Measurements from ENCODE around the gene MARCHF3. TPM values are rescaled to one million over a fixed set of nuclear protein-coding genes. Genes with fewer than 3 reads are reported as not detected.

Gene MARCHF3
- total RNA-seq, 1 donor from 2014 or later, result 21.9 TPM

- Mint-ChIP-seq H3K27ac (no peak overlapping the region), H3K27me3 (no peaks in the 10 kb centered on the region), H3K36me3 (ENCODE audit: low read depth) (peaks cover 28% of the 10 kb centered on the region), H3K9me3 (no peaks in the 10 kb centered on the region), H3K4me3 (no peak overlapping the region), H3K4me1 (peaks cover 21% of the 10 kb centered on the region)
- intact Hi-C loops (cut with micrococcal nuclease), result no loop called here
- ATAC-seq (ENCODE audit: low read depth) (no peak), DNase-seq (no peak)
- CTCF ChIA-PET, result no interaction called here
- POLR2A ChIA-PET, result no interaction called here
- no peak for TF ChIP-seq CTCF (IDR thresholded peaks at IDR 0.05)
These were observed 110.1 kb downstream of the MARCHF3 start for GRCh38 chr5:126920291-126920690.

- no peak for DNase-seq
- CTCF ChIA-PET, result no interaction called here
- H3K27me3 Mint-ChIP-seq, result no peaks in the 10 kb centered on the region
- POLR2A ChIA-PET, result no interaction called here
- no peak overlapping the region for H3K4me3 Mint-ChIP-seq
- ATAC-seq (ENCODE audit: low read depth), result no peak
- H3K36me3 Mint-ChIP-seq (ENCODE audit: low read depth), result peaks cover 35% of the 10 kb centered on the region
- H3K27ac Mint-ChIP-seq, result no peak overlapping the region
- H3K9me3 Mint-ChIP-seq, result no peaks in the 10 kb centered on the region
- intact Hi-C loops (cut with micrococcal nuclease), result loop anchor here (10.0 kb wide), 1 partner anchor 395 kb away; no protein-coding TSS in a partner anchor
- peaks cover 21% of the 10 kb centered on the region for H3K4me1 Mint-ChIP-seq
- TF ChIP-seq CTCF (IDR thresholded peaks at IDR 0.05), result no peak
These were observed 110.8 kb downstream of the MARCHF3 start for GRCh38 chr5:126919566-126919965.

GRCh38 chr5:126918615-126918957 lies 111.8 kb downstream of the MARCHF3 start:
- no peak overlapping the region for H3K4me3 Mint-ChIP-seq
- DNase-seq (no peak), ATAC-seq (ENCODE audit: low read depth) (no peak)
- no peak overlapping the region for H3K27ac Mint-ChIP-seq
- TF ChIP-seq CTCF (IDR thresholded peaks at IDR 0.05), result no peak
- H3K4me1 Mint-ChIP-seq, result peaks cover 21% of the 10 kb centered on the region
- intact Hi-C loops (cut with micrococcal nuclease), result loop anchor here (10.0 kb wide), 1 partner anchor 396 kb away; no protein-coding TSS in a partner anchor
- ChIA-PET POLR2A (no interaction called here), CTCF (no interaction called here)
- H3K27me3 Mint-ChIP-seq, result no peaks in the 10 kb centered on the region
- no peaks in the 10 kb centered on the region for H3K9me3 Mint-ChIP-seq
- peaks cover 38% of the 10 kb centered on the region for H3K36me3 Mint-ChIP-seq (ENCODE audit: low read depth)

GRCh38 chr5:126917918-126918614 lies 112.3 kb downstream of the MARCHF3 start:
- no peak for ATAC-seq (ENCODE audit: low read depth)
- no peak for DNase-seq
- peaks cover 16% of the 10 kb centered on the region for H3K4me1 Mint-ChIP-seq
- no peak overlapping the region for H3K4me3 Mint-ChIP-seq
- POLR2A ChIA-PET, result interaction anchor here (0.8 kb wide), 1 partner anchor 54 kb away, joined by 7 read pairs; no protein-coding TSS in a partner anchor
- no peak for TF ChIP-seq CTCF (IDR thresholded peaks at IDR 0.05)
- H3K9me3 Mint-ChIP-seq, result no peaks in the 10 kb centered on the region
- CTCF ChIA-PET, result no interaction called here
- H3K27ac Mint-ChIP-seq, result no peak overlapping the region
- no peaks in the 10 kb centered on the region for H3K27me3 Mint-ChIP-seq
- intact Hi-C loops (cut with micrococcal nuclease), result loop anchor here (1.0 to 10.0 kb wide), 2 partner anchors 112 to 397 kb away; partner anchors contain the start of gene MARCHF3
- peaks cover 43% of the 10 kb centered on the region for H3K36me3 Mint-ChIP-seq (ENCODE audit: low read depth)

GRCh38 chr5:126915496-126915895 lies 114.9 kb downstream of the MARCHF3 start:
- Mint-ChIP-seq H3K4me1 (peaks cover 2% of the 10 kb centered on the region), H3K36me3 (ENCODE audit: low read depth) (peaks cover 69% of the 10 kb centered on the region), H3K27ac (no peak overlapping the region), H3K27me3 (no peaks in the 10 kb centered on the region), H3K9me3 (peaks cover 9% of the 10 kb centered on the region), H3K4me3 (no peak overlapping the region)
- TF ChIP-seq CTCF (IDR thresholded peaks at IDR 0.05), result no peak
- no peak for ATAC-seq (ENCODE audit: low read depth)
- CTCF ChIA-PET, result no interaction called here
- no peak for DNase-seq
- intact Hi-C loops (cut with micrococcal nuclease), result loop anchor here (10.0 kb wide), 1 partner anchor 399 kb away; no protein-coding TSS in a partner anchor
- POLR2A ChIA-PET, result interaction anchor here (1.3 kb wide), 1 partner anchor 108 kb away, joined by 3 read pairs; no protein-coding TSS in a partner anchor
